ENCODE results near the gene MPL. TPM values are rescaled to one million over a fixed set of nuclear protein-coding genes. Genes with fewer than 3 reads are reported as not detected.

MPL gene
- total RNA-seq, 1 donor from 2014 or later, result not detected

- Histone ChIP-seq H3K4me2 (ENCODE audit: low read length) (no peak within 1 kb of the TSS), H3K4me1 (ENCODE audit: insufficient read depth, low read length) (peaks cover under 1% of the 10 kb centered on the region), H2AFZ (ENCODE audit: low read depth, low read length) (no peak within 1 kb of the TSS), H3K27ac (ENCODE audit: low read depth, low read length) (no peak within 1 kb of the TSS), H3K36me3 (ENCODE audit: insufficient read depth, low read length) (no peaks in the 10 kb centered on the region), H3K9me3 (ENCODE audit: insufficient read depth, low read depth, low read length) (no peaks in the 10 kb centered on the region), H3K9ac (ENCODE audit: low read length) (no peak within 1 kb of the TSS), H3K27me3 (ENCODE audit: insufficient read depth, low read length) (no peaks in the 10 kb centered on the region), H3K4me3 (ENCODE audit: insufficient read depth, low read depth, low read length) (no peak within 1 kb of the TSS), H3K79me2 (ENCODE audit: insufficient read depth, low read length) (no peaks in the 10 kb centered on the region), H4K20me1 (ENCODE audit: insufficient read depth, low read length) (no peaks in the 10 kb centered on the region)
- FAIRE-seq (no peak), DNase-seq (ENCODE audit: low read depth) (no peak)
- H3K9me3 Mint-ChIP-seq (ENCODE audit: unreplicated experiment), result no peaks in the 10 kb centered on the region
- H3K27ac Mint-ChIP-seq (ENCODE audit: unreplicated experiment), result no peak within 1 kb of the TSS
- no peak within 1 kb of the TSS for H3K4me3 Mint-ChIP-seq (ENCODE audit: unreplicated experiment)
- H3K4me1 Mint-ChIP-seq (ENCODE audit: low read depth, unreplicated experiment), result peaks cover 15% of the 10 kb centered on the region
- no peak for TF ChIP-seq CTCF (IDR thresholded peaks at IDR 0.05; ENCODE audit: insufficient read depth, low read depth, low read length)
- no peak for TF ChIP-seq EZH2 (IDR thresholded peaks at IDR 0.05; ENCODE audit: insufficient read depth, low read length)
- peaks cover 2% of the 10 kb centered on the region for H3K36me3 Mint-ChIP-seq (ENCODE audit: low read depth, unreplicated experiment)
- H3K27me3 Mint-ChIP-seq (ENCODE audit: low read depth, unreplicated experiment), result peaks cover 11% of the 10 kb centered on the region
Observed at GRCh38 chr1:43300378-43301094, 37.1 kb upstream of the MPL start, which contains the start of gene TIE1. Gene TIE1 (plus strand): TSS chr1:43300982. CDS start chr1:43301072, 90 bp downstream.

GRCh38 chr1:43302201-43302600 lies 35.4 kb upstream of the MPL start:
- H3K4me3 Mint-ChIP-seq (ENCODE audit: unreplicated experiment), result no peak overlapping the region
- Histone ChIP-seq H3K9ac (ENCODE audit: low read length) (no peak overlapping the region), H3K79me2 (ENCODE audit: insufficient read depth, low read length) (no peaks in the 10 kb centered on the region), H3K27me3 (ENCODE audit: insufficient read depth, low read length) (no peaks in the 10 kb centered on the region), H3K4me2 (ENCODE audit: low read length) (no peak overlapping the region), H4K20me1 (ENCODE audit: insufficient read depth, low read length) (no peaks in the 10 kb centered on the region), H3K4me1 (ENCODE audit: insufficient read depth, low read length) (no peaks in the 10 kb centered on the region), H3K36me3 (ENCODE audit: insufficient read depth, low read length) (no peaks in the 10 kb centered on the region), H2AFZ (ENCODE audit: low read depth, low read length) (no peak overlapping the region), H3K9me3 (ENCODE audit: insufficient read depth, low read depth, low read length) (no peaks in the 10 kb centered on the region), H3K27ac (ENCODE audit: low read depth, low read length) (no peak overlapping the region), H3K4me3 (ENCODE audit: insufficient read depth, low read depth, low read length) (no peak overlapping the region)
- H3K36me3 Mint-ChIP-seq (ENCODE audit: low read depth, unreplicated experiment), result peaks cover 8% of the 10 kb centered on the region
- no peak overlapping the region for H3K27ac Mint-ChIP-seq (ENCODE audit: unreplicated experiment)
- TF ChIP-seq EZH2 (IDR thresholded peaks at IDR 0.05; ENCODE audit: insufficient read depth, low read length) (no peak), CTCF (IDR thresholded peaks at IDR 0.05; ENCODE audit: insufficient read depth, low read depth, low read length) (no peak)
- DNase-seq (ENCODE audit: low read depth) (no peak), FAIRE-seq (no peak)
- peaks cover 13% of the 10 kb centered on the region for H3K4me1 Mint-ChIP-seq (ENCODE audit: low read depth, unreplicated experiment)
- peaks cover 7% of the 10 kb centered on the region for H3K9me3 Mint-ChIP-seq (ENCODE audit: unreplicated experiment)
- peaks cover 19% of the 10 kb centered on the region for H3K27me3 Mint-ChIP-seq (ENCODE audit: low read depth, unreplicated experiment)

Measured in astrocyte (in vitro differentiated cells and primary cell).